Large intestine (tissue), 3 donors: ENCODE measurements around the gene LIN54. TPM values are rescaled to one million over a fixed set of nuclear protein-coding genes. Genes with fewer than 3 reads are reported as not detected.
A peak's percentile ranks its signal among the peaks of the same experiment; 100 is the strongest.
"Not testable (repeated sequence)": the region's sequence is repeated elsewhere in the genome, so short reads cannot be mapped to it uniquely, and the experiment has no call there.

ENCODE experiments used
- DNase-seq, 2 donors: peaks; one replicate each; pipeline versions ENCODE4 v3.0.0 to v3.0.0-alpha.2; 2013
- H3K27ac ChIP-seq: one replicate; pipeline ENCODE4 v1.5.1; 2013; ENCODE audit warnings: low read length
- H3K27me3 ChIP-seq: 2 replicates; pipeline ENCODE4 v1.6.1; 2013; ENCODE audit warnings: low read length; ENCODE audit not compliant: control insufficient read depth, insufficient read depth
- H3K36me3 ChIP-seq: 2 replicates; pipeline ENCODE4 v1.6.1; 2013; ENCODE audit warnings: low read length; ENCODE audit not compliant: control insufficient read depth, insufficient read depth
- H3K4me1 ChIP-seq: one replicate; pipeline ENCODE4 v1.6.1; 2013; ENCODE audit warnings: low read length; ENCODE audit not compliant: control insufficient read depth, insufficient read depth
- H3K4me3 ChIP-seq: one replicate; pipeline ENCODE4 v1.5.1; 2013; ENCODE audit warnings: low read length
- H3K9me3 ChIP-seq: one replicate; pipeline ENCODE4 v1.6.1; 2013; ENCODE audit warnings: mild to moderate bottlenecking, low read depth, low read length, moderate library complexity; ENCODE audit not compliant: control insufficient read depth
- WGBS: methylation state at CpG from one replicate; pipeline ENCODE4 v1.1.5; 2013; ENCODE audit warnings: low lambda C conversion rate; ENCODE audit not compliant: insufficient coverage; 5-methylcytosine and 5-hydroxymethylcytosine counted together
- polyA plus RNA-seq: library from polyadenylated mRNA; unstranded; fragments of 120-200 nt; gene quantifications from one replicate; pipeline ENCODE4 v1.2.1, GENCODE V29; 2013

The LIN54 gene
- polyA plus RNA-seq, 1 donor, result 12.3 TPM

DNA sequence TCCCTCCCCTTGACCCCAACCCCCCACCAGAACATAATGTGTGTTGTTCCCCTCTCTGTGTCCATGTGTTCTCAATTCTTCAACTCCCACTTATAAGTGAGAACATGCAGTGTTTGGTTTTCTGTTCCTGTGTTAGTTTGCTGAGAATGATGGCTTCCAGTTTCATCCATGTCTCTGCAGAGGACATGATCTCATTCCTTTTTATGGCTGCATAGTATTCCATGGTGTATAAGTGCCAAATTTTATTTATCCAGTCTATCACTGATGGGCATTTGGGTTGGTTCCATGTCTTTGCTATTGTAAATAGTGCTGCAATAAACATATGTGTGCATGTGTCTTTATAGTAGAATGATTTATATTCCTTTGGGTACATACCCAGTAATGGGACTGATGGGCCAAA lies 23.1 kb downstream of the LIN54 start:
- not testable (repeated sequence) for H3K4me3 ChIP-seq, H3K9me3 ChIP-seq, DNase-seq, H3K27ac ChIP-seq, H3K36me3 ChIP-seq, H3K27me3 ChIP-seq
- H3K4me1 ChIP-seq, result peaks cover 13% of the 10 kb centered on the region

- Histone ChIP-seq H3K27ac (no peak overlapping the region), H3K9me3 (no peaks in the 10 kb centered on the region), H3K27me3 (no peaks in the 10 kb centered on the region), H3K36me3 (peaks cover 4% of the 10 kb centered on the region), H3K4me1 (peaks cover 5% of the 10 kb centered on the region), H3K4me3 (no peak overlapping the region)
- 94% methylated on average over 2 of the region's 4 CpGs for WGBS
- DNase-seq, result no peak
Observed at GRCh38 chr4:82984459-82984858, 26.2 kb downstream of the LIN54 start.

DNA sequence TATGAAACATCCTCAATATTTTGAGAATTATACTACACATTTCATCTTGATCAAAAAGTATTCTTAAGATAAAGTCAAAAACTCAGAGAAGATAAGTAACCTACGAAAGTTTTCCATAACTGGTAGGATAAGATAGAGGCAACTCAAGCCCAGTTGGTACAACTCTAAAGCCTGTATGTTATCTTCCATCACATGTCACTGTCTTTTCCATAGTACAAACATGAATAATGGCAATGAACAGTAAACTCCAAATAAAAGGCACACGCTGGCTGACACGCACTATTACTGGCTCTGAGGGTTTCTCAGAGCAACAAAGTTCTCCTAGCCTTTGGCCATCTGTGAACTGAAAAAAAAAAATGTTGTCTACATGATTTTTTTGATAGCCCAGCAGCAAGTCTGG lies 27.2 kb downstream of the LIN54 start:
- Histone ChIP-seq H3K27ac (no peak overlapping the region), H3K9me3 (no peaks in the 10 kb centered on the region), H3K27me3 (no peaks in the 10 kb centered on the region), H3K36me3 (peaks cover 4% of the 10 kb centered on the region), H3K4me3 (no peak overlapping the region), H3K4me1 (no peaks in the 10 kb centered on the region)
- 100% methylated on average over 1 of the region's 3 CpGs for WGBS
- no peak for DNase-seq

DNA sequence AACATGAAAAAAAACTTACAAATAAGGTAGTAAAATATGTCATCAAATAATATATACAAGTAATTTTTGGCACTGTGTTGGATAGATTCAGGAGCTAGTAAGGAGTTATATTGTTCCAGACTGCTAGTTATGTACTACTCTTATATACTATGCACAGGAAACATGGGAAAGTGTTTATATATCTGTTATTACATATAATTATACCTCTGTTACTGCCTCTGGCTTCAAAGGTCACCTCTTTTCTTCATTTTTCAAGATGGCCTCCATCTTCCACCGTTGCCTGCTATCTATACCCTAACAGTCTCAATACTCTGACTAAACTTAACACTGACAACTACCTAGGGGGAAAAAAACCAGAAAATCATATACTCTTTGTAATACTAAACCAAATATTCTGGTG lies 29.5 kb downstream of the LIN54 start:
- WGBS, result 14% methylated on average over 1 of the region's 1 CpG
- no peaks in the 10 kb centered on the region for H3K9me3 ChIP-seq
- H3K27me3 ChIP-seq, result no peaks in the 10 kb centered on the region
- H3K4me3 ChIP-seq, result no peak overlapping the region
- H3K4me1 ChIP-seq, result no peaks in the 10 kb centered on the region
- no peak overlapping the region for H3K27ac ChIP-seq
- H3K36me3 ChIP-seq, result peaks cover 7% of the 10 kb centered on the region
- DNase-seq, result peak in 1 of 2 donors; percentile 54

DNA sequence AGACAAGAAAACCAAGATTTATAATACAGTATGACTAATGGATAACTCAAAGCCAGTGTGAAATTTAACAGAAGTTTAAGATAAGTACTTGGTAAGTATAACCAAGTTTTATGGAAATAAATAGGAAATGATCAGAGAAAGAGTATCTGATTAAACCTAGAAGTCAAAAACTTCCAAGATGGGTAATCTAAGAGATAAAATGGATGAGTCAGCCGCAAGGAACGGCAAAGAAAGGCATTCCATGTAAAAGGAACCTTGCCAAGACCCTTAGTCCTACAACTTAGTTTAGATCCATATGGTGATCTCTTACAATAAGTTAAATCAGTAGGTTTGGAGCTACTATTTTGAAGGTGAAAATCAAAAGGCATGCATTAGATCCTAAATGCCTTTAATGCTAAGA lies 34.8 kb downstream of the LIN54 start:
- Histone ChIP-seq H3K27ac (no peak overlapping the region), H3K36me3 (peaks cover 9% of the 10 kb centered on the region), H3K27me3 (no peaks in the 10 kb centered on the region), H3K9me3 (no peaks in the 10 kb centered on the region), H3K4me1 (no peaks in the 10 kb centered on the region), H3K4me3 (no peak overlapping the region)
- DNase-seq, result no peak
- WGBS, result no CpG with 5 or more reads among the region's 2 CpGs

- DNase-seq, result peak in 1 of 2 donors; percentile 33
- Histone ChIP-seq H3K27me3 (no peaks in the 10 kb centered on the region), H3K4me3 (no peak overlapping the region), H3K36me3 (peaks cover 18% of the 10 kb centered on the region), H3K4me1 (peaks cover 5% of the 10 kb centered on the region), H3K9me3 (no peaks in the 10 kb centered on the region), H3K27ac (no peak overlapping the region)
- WGBS, result 22% methylated on average over 1 of the region's 2 CpGs
Observed at GRCh38 chr4:82969414-82969813, 41.2 kb downstream of the LIN54 start.

DNA sequence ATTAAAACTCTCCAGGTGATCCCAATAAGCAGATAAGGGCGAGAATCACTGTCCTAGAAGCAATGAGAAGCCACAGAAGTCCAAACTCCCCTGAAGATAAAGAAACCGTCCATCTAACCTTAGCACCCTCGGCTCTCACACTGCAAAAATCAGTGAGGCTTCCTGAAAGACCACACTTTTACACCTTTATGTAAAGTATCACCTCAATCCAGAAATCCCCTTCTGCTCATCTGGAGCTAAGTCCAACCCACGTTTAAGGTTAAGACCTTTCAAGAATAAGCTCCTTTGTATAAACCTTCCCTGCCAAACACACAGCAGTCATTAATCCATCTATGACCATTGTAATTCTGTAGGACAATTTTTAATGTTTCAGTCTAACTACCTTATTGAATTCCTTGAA lies 41.7 kb downstream of the LIN54 start:
- Histone ChIP-seq H3K4me1 (peaks cover 5% of the 10 kb centered on the region), H3K27me3 (no peaks in the 10 kb centered on the region), H3K9me3 (no peaks in the 10 kb centered on the region), H3K27ac (no peak overlapping the region), H3K36me3 (peaks cover 18% of the 10 kb centered on the region), H3K4me3 (no peak overlapping the region)
- peak in 1 of 2 donors; percentile 26 for DNase-seq
- WGBS, result no CpG with 5 or more reads among the region's 4 CpGs

- WGBS, result 100% methylated on average over 2 of the region's 2 CpGs
- H3K27ac ChIP-seq, result no peak overlapping the region
- H3K27me3 ChIP-seq, result no peaks in the 10 kb centered on the region
- no peak for DNase-seq
- H3K4me1 ChIP-seq, result peaks cover 5% of the 10 kb centered on the region
- H3K9me3 ChIP-seq, result no peaks in the 10 kb centered on the region
- peaks cover 15% of the 10 kb centered on the region for H3K36me3 ChIP-seq
- no peak overlapping the region for H3K4me3 ChIP-seq
Observed at GRCh38 chr4:82965763-82966162, 44.9 kb downstream of the LIN54 start.

DNA sequence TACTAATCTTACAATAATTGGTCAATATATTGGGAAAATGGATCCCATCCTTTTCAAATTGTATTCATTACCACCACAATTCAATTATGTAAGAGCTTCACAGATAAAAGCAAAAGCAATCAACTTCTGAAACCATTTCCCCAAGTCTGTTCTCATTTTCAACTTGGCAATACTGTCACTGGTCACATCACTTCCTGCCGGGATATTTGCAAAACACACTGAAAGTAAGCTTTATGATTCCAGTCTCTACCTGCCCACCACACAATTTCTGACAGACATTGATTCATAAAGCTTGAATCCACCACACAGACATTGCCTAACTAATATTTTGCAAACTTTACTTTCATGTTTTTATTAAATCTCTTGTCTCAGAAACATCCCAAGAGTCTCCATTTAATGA lies 53.6 kb downstream of the LIN54 start:
- no peak overlapping the region for H3K4me3 ChIP-seq
- DNase-seq, result no peak
- no peak overlapping the region for H3K27ac ChIP-seq
- H3K27me3 ChIP-seq, result no peaks in the 10 kb centered on the region
- peaks cover 10% of the 10 kb centered on the region for H3K36me3 ChIP-seq
- WGBS, result no CpG with 5 or more reads among the region's 1 CpG
- no peaks in the 10 kb centered on the region for H3K4me1 ChIP-seq
- H3K9me3 ChIP-seq, result no peaks in the 10 kb centered on the region

- Histone ChIP-seq H3K36me3 (peaks cover 2% of the 10 kb centered on the region), H3K4me3 (no peak overlapping the region), H3K4me1 (no peaks in the 10 kb centered on the region), H3K27me3 (no peaks in the 10 kb centered on the region), H3K27ac (no peak overlapping the region), H3K9me3 (no peaks in the 10 kb centered on the region)
- WGBS, result 80% methylated on average over 1 of the region's 4 CpGs
- DNase-seq, result no peak
Observed at GRCh38 chr4:82954212-82954611, 56.4 kb downstream of the LIN54 start.

GRCh38 chr4:82951196-82951595 lies 59.4 kb downstream of the LIN54 start:
- Histone ChIP-seq H3K27ac (no peak overlapping the region), H3K9me3 (no peaks in the 10 kb centered on the region), H3K4me3 (no peak overlapping the region), H3K27me3 (no peaks in the 10 kb centered on the region), H3K36me3 (peaks cover 4% of the 10 kb centered on the region), H3K4me1 (no peaks in the 10 kb centered on the region)
- WGBS, result 100% methylated on average over 1 of the region's 2 CpGs
- DNase-seq, result no peak
